ENCODE measurements around the gene COL6A3.

The COL6A3 gene

GRCh38 chr2:237350070-237350469 lies 63.9 kb downstream of the COL6A3 start:
- no peak for DNase-seq

GRCh38 chr2:237348281-237348865 lies 65.6 kb downstream of the COL6A3 start:
- no peak for DNase-seq

GRCh38 chr2:237345891-237346640 lies 67.9 kb downstream of the COL6A3 start:
- DNase-seq, result no peak

GRCh38 chr2:237345411-237345810 lies 68.6 kb downstream of the COL6A3 start:
- DNase-seq, result no peak

- DNase-seq, result no peak
These were observed 69.0 kb downstream of the COL6A3 start for GRCh38 chr2:237344942-237345341.

- DNase-seq, result no peak
These were observed 70.0 kb downstream of the COL6A3 start for GRCh38 chr2:237343993-237344392.

GRCh38 chr2:237341872-237342271 lies 72.1 kb downstream of the COL6A3 start:
- DNase-seq, result no peak

- DNase-seq, result no peak
These were observed 76.4 kb downstream of the COL6A3 start for GRCh38 chr2:237337586-237337985.

- DNase-seq, result no peak
These were observed 77.8 kb downstream of the COL6A3 start for GRCh38 chr2:237336131-237336530.

- no peak for DNase-seq
These were observed 80.2 kb downstream of the COL6A3 start for GRCh38 chr2:237333748-237334147.

GRCh38 chr2:237330541-237330940 lies 83.4 kb downstream of the COL6A3 start:
- no peak for DNase-seq

GRCh38 chr2:237327175-237327950 lies 86.6 kb downstream of the COL6A3 start:
- no peak for DNase-seq

- no peak for DNase-seq
These were observed 87.4 kb downstream of the COL6A3 start for GRCh38 chr2:237326266-237327171.

GRCh38 chr2:237324837-237325236 lies 89.1 kb downstream of the COL6A3 start:
- no peak for DNase-seq

GRCh38 chr2:237324405-237324831 lies 89.5 kb downstream of the COL6A3 start:
- DNase-seq, result no peak

GRCh38 chr2:237323656-237324055 lies 90.3 kb downstream of the COL6A3 start:
- no peak for DNase-seq

- DNase-seq, result no peak
These were observed 91.4 kb downstream of the COL6A3 start for GRCh38 chr2:237322564-237322963.

- no peak for DNase-seq
These were observed 92.2 kb downstream of the COL6A3 start for GRCh38 chr2:237321746-237322145.

- DNase-seq, result peak in 4 of 56 donors; percentile 4 to 53 (median 8)
These were observed 93.0 kb downstream of the COL6A3 start for GRCh38 chr2:237320801-237321560.

GRCh38 chr2:237319887-237320286 lies 94.1 kb downstream of the COL6A3 start:
- no peak for DNase-seq

Measured in nucleus accumbens (tissue), 56 donors.